Nephron (organoid): ENCODE measurements around the gene STRN4.

Source experiments
- H3K27ac Mint-ChIP-seq, 3 experiments: 2 replicates each; pipeline ENCODE4 v1.8.0; 2020; ENCODE audit warnings: mixed read lengths in 3 of 3, mild to moderate bottlenecking in 2 of 3, moderate library complexity in 1 of 3
- H3K27me3 Mint-ChIP-seq: 2 replicates; pipeline ENCODE4 v1.8.0; 2021; ENCODE audit warnings: low read depth, mild to moderate bottlenecking, moderate library complexity, mixed read lengths
- H3K36me3 Mint-ChIP-seq: 2 replicates; pipeline ENCODE4 v1.8.0; 2020; ENCODE audit warnings: low read depth, mixed read lengths
- H3K4me1 Mint-ChIP-seq: 2 replicates; pipeline ENCODE4 v1.8.0; 2020; ENCODE audit warnings: mixed read lengths
- H3K4me3 Mint-ChIP-seq, 3 experiments: 2 replicates each; pipeline ENCODE4 v1.8.0; 2020; ENCODE audit warnings: mild to moderate bottlenecking in 3 of 3, mixed read lengths in 3 of 3, moderate library complexity in 2 of 3
- H3K9me3 Mint-ChIP-seq: 2 replicates; pipeline ENCODE4 v1.8.0; 2020; ENCODE audit warnings: mixed read lengths
- TF ChIP-seq, protein P1 (sequence below), 3 experiments: fragments of 200-600 bp; sonication (generic); IDR thresholded peaks; one replicate each; pipeline ENCODE4 v1.5.0; 2021; ENCODE audit warnings: antibody characterized with exemption in 3 of 3; ENCODE audit not compliant: unreplicated experiment in 3 of 3

The STRN4 gene

DNA sequence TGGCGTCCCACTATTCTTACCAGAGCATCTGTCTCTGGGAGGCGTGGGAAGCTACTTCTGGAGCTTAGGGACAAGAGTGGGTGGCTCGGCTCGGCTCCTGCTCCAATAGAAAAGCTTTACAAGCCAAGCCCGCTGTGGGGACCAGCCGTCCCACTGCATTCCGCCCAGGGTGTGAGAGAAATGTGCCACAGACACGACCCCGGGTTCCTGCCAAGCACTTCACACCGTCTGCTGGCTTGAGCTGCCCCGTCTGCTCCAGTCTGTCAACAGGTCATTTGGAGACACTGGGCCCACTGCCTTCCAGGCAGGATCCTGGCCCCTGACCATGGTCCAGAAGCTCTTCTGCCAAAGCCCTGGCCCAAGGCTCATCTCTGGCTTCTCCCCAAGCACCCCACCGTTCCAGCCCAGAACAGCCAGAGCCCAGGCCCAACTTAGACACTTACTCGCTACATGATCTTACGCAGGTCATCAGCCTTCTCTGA lies 6.9 kb downstream of the STRN4 start:
- TF ChIP-seq, protein P1, sequence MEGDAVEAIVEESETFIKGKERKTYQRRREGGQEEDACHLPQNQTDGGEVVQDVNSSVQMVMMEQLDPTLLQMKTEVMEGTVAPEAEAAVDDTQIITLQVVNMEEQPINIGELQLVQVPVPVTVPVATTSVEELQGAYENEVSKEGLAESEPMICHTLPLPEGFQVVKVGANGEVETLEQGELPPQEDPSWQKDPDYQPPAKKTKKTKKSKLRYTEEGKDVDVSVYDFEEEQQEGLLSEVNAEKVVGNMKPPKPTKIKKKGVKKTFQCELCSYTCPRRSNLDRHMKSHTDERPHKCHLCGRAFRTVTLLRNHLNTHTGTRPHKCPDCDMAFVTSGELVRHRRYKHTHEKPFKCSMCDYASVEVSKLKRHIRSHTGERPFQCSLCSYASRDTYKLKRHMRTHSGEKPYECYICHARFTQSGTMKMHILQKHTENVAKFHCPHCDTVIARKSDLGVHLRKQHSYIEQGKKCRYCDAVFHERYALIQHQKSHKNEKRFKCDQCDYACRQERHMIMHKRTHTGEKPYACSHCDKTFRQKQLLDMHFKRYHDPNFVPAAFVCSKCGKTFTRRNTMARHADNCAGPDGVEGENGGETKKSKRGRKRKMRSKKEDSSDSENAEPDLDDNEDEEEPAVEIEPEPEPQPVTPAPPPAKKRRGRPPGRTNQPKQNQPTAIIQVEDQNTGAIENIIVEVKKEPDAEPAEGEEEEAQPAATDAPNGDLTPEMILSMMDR (IDR thresholded peaks at IDR 0.05; ENCODE audit: unreplicated experiment in 3 of 3), result no peak
- Mint-ChIP-seq H3K4me3 (peak overlapping the region in 1 of 3 experiments; percentile 11), H3K36me3 (peaks cover 34% of the 10 kb centered on the region), H3K4me1 (peaks cover 59% of the 10 kb centered on the region), H3K27ac (peak overlapping the region; percentile 21 to 48 (median 47)), H3K9me3 (no peaks in the 10 kb centered on the region), H3K27me3 (no peaks in the 10 kb centered on the region)

DNA sequence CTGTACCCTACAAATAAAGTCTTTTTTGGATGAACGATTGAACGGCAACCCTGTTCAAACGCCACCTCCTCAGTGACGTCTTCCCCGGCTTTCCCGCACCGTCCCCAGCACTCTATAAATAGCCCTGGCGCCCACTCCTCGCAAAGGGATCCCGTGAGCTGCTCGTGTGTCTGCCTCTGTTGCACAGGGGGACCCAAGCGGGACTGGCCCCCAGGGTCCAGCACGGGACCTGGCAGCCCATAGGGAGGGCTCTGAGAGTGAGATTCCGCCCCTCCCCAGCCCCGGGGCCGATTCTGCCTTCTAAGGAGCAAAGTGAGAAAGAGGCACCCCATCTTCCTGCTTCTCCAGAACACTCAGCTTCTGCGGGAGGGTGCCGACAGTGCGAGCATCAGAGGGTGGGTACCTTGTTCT lies 8.5 kb downstream of the STRN4 start:
- Mint-ChIP-seq H3K4me3 (no peak overlapping the region), H3K27ac (no peak overlapping the region), H3K36me3 (peaks cover 42% of the 10 kb centered on the region), H3K4me1 (peaks cover 47% of the 10 kb centered on the region), H3K27me3 (no peaks in the 10 kb centered on the region), H3K9me3 (no peaks in the 10 kb centered on the region)
- TF ChIP-seq, protein P1 (IDR thresholded peaks at IDR 0.05; ENCODE audit: unreplicated experiment in 3 of 3), result no peak

DNA sequence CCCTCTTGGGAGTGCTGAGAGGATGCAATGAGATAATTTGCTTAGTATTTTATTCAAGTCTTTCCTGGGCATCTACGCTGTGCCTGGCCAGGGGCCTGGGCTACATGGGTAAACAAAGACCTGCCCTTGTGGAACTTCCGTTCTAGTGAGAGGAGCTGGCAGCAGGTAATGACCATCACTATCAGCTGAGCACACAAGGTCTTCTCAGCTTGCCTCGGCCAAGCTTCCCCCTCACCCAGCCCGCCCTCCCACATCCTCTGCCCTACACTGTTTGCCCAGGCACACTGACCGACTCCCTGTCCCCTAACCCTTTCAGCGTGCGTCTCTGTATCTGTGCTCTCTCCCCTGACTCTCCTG lies 9.0 kb downstream of the STRN4 start:
- Mint-ChIP-seq H3K9me3 (no peaks in the 10 kb centered on the region), H3K4me1 (peaks cover 42% of the 10 kb centered on the region), H3K27ac (peak overlapping the region in 1 of 3 experiments; percentile 44), H3K4me3 (no peak overlapping the region), H3K27me3 (no peaks in the 10 kb centered on the region), H3K36me3 (peaks cover 40% of the 10 kb centered on the region)
- TF ChIP-seq, protein P1 (IDR thresholded peaks at IDR 0.05; ENCODE audit: unreplicated experiment in 3 of 3), result no peak

DNA sequence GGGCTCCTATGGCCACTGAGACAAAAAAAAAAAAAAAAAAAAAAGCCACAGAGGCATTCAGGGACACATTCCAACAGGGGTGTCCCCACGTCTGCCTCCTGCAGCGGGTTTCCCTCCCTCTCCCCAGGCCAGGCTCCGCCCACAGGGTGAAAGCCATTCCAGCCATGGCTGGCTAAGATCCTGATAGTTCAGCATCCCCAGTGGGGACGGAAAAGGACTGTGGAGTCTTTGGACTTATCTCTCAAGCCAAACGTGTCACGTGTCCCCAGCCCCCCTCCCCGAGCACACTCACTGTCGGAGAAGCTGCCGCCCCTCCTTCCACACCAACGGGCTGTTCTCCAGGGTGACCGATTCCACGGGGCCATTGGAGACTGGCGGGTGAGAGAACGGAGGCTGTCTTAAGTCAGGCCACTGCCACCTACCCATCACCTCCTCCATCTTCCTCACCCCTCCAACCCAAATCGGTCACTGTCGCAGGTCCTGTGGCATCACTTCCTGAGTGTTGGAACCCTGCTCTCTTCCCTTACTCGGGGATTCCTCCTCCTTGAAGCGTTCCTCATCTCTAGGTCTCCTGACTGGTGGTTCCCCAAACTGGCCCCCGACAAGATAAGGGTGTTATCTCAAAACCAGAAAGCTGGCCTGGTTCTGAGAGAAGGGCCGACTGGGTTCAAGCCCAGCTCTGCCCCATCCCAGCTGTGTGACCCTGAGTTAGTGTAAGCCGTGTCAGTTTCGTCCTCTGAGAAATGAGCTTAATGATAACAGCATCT lies 9.5 kb downstream of the STRN4 start:
- Mint-ChIP-seq H3K27me3 (no peaks in the 10 kb centered on the region), H3K9me3 (no peaks in the 10 kb centered on the region), H3K27ac (peak overlapping the region in 1 of 3 experiments; percentile 44), H3K36me3 (peaks cover 46% of the 10 kb centered on the region), H3K4me3 (no peak overlapping the region), H3K4me1 (peaks cover 41% of the 10 kb centered on the region)
- TF ChIP-seq, protein P1 (IDR thresholded peaks at IDR 0.05; ENCODE audit: unreplicated experiment in 3 of 3), result no peak

DNA sequence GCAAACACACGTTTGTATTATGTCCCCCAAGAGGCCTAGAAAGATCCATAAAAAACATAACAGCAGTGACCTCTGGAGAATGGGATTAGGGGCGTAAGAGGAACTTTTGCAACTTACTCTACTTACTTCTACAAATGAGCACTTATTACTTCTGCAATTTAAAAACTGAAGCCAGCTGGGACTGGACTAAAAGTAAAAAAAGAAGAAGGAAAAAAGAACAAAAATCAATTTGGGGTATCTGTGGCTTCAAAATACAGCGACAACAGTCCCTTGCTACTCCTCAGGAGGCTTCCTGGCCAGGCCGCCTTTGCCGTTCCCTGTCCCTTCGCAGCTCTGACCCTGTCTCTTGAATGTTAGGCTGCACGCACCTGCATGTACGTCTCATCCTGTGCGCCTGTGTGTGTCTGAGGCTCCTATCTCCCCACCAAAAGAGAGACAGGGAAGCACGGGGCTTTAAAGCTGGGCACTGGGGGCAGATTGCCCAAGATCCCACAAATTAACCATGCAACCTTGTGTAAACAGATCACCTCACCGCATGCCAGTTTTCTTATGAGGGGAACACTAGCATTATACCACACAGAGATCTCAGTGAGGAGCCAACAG lies 12.5 kb downstream of the STRN4 start:
- TF ChIP-seq, protein P1 (IDR thresholded peaks at IDR 0.05; ENCODE audit: unreplicated experiment in 3 of 3), result no peak
- Mint-ChIP-seq H3K27ac (no peak overlapping the region), H3K36me3 (peaks cover 55% of the 10 kb centered on the region), H3K4me1 (peaks cover 25% of the 10 kb centered on the region), H3K9me3 (no peaks in the 10 kb centered on the region), H3K27me3 (no peaks in the 10 kb centered on the region), H3K4me3 (no peak overlapping the region)
